ENCODE data around the gene ADPGK.

Gene ADPGK

GRCh38 chr15:72790302-72790910 is 6.8 kb upstream of the ADPGK start:
- no peak for DNase-seq (ENCODE audit: low read depth)

- DNase-seq (ENCODE audit: low read depth) = no peak
These were observed 4.0 kb upstream of the ADPGK start for GRCh38 chr15:72787526-72787925.

GRCh38 chr15:72786676-72787345 is 3.3 kb upstream of the ADPGK start:
- no peak for DNase-seq (ENCODE audit: low read depth)

- DNase-seq (ENCODE audit: low read depth) = no peak
These were observed 2.7 kb upstream of the ADPGK start for GRCh38 chr15:72786242-72786641.

- DNase-seq (ENCODE audit: low read depth) = no peak
These were observed 2.3 kb upstream of the ADPGK start for GRCh38 chr15:72785841-72786240.

GRCh38 chr15:72785432-72785831 is 1.9 kb upstream of the ADPGK start:
- DNase-seq (ENCODE audit: low read depth) = no peak

- no peak for DNase-seq (ENCODE audit: low read depth)
These were observed 908 bp upstream of the ADPGK start for GRCh38 chr15:72784456-72784876.

GRCh38 chr15:72783004-72783639 is 436 bp downstream of the ADPGK start:
- no peak for DNase-seq (ENCODE audit: low read depth)

GRCh38 chr15:72782274-72783003 is 1.1 kb downstream of the ADPGK start:
- DNase-seq (ENCODE audit: low read depth) = no peak

- DNase-seq (ENCODE audit: low read depth) = no peak
These were observed 1.9 kb downstream of the ADPGK start for GRCh38 chr15:72781631-72782030.

GRCh38 chr15:72778796-72779195 is 4.8 kb downstream of the ADPGK start:
- no peak for DNase-seq (ENCODE audit: low read depth)

- DNase-seq (ENCODE audit: low read depth) = no peak
These were observed 8.7 kb downstream of the ADPGK start for GRCh38 chr15:72774696-72775383.

GRCh38 chr15:72771329-72771725 is 12.2 kb downstream of the ADPGK start:
- no peak for DNase-seq (ENCODE audit: low read depth)

GRCh38 chr15:72770673-72771328 is 12.8 kb downstream of the ADPGK start:
- no peak for DNase-seq (ENCODE audit: low read depth)

GRCh38 chr15:72766780-72767179 is 16.8 kb downstream of the ADPGK start:
- no peak for DNase-seq (ENCODE audit: low read depth)

GRCh38 chr15:72766025-72766424 is 17.5 kb downstream of the ADPGK start:
- DNase-seq (ENCODE audit: low read depth) = no peak

GRCh38 chr15:72764656-72765055 is 18.9 kb downstream of the ADPGK start:
- no peak for DNase-seq (ENCODE audit: low read depth)

- DNase-seq (ENCODE audit: low read depth) = no peak
These were observed 22.8 kb downstream of the ADPGK start for GRCh38 chr15:72760590-72761260.

GRCh38 chr15:72758182-72758581 is 25.4 kb downstream of the ADPGK start:
- DNase-seq (ENCODE audit: low read depth) = no peak

- no peak for DNase-seq (ENCODE audit: low read depth)
These were observed 29.5 kb downstream of the ADPGK start for GRCh38 chr15:72754096-72754495.

Data from CMK (cell line).